ENCODE measurements around the gene MUC5B.
"Not testable (repeated sequence)": the region's sequence is repeated elsewhere in the genome, so short reads cannot be mapped to it uniquely, and the experiment has no call there.

The MUC5B gene

DNA sequence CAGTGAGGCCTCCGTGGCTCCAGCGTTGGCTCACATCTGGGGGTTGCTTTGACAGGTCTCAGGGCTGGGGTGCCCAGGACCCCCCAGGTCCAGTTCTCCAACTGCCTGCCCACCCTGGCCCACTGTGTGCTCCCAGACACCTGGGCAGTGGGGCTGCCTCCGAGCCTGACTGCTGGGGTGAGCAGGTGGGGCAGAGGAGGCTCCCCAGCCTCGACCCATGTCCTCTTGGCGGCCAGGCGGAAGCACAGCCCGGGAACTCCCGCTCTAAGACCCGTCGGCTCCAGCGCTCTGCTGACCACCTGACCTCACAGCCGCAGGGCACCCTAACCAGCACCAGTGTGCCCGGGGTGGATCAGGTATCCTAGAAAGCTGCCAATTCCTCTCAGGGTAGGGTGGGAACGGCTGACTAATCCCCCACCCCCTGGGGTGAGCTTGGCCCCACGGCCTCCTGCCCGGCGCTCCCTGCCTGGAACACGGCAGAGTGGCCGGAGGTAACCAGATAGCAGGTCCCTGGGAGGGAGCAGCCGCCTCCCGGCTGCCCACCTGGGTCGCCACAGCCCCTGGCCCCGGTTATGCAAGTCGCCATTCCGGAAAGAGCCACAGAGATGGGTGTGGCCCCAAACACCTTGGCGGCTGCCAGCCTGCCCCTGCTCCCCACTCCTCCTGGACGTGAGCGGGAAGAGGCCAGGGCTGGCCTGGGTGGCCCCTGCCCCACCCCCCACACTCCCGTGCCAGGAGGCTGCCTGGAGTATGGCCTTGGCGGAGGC, 19.2 kb upstream of the MUC5B start:
- no peak for DNase-seq

GRCh38 chr11:1204381-1205101, 18.3 kb upstream of the MUC5B start:
- DNase-seq: no peak

GRCh38 chr11:1205121-1205986, 17.5 kb upstream of the MUC5B start:
- no peak for DNase-seq

GRCh38 chr11:1205987-1206331, 16.9 kb upstream of the MUC5B start:
- no peak for DNase-seq

DNA sequence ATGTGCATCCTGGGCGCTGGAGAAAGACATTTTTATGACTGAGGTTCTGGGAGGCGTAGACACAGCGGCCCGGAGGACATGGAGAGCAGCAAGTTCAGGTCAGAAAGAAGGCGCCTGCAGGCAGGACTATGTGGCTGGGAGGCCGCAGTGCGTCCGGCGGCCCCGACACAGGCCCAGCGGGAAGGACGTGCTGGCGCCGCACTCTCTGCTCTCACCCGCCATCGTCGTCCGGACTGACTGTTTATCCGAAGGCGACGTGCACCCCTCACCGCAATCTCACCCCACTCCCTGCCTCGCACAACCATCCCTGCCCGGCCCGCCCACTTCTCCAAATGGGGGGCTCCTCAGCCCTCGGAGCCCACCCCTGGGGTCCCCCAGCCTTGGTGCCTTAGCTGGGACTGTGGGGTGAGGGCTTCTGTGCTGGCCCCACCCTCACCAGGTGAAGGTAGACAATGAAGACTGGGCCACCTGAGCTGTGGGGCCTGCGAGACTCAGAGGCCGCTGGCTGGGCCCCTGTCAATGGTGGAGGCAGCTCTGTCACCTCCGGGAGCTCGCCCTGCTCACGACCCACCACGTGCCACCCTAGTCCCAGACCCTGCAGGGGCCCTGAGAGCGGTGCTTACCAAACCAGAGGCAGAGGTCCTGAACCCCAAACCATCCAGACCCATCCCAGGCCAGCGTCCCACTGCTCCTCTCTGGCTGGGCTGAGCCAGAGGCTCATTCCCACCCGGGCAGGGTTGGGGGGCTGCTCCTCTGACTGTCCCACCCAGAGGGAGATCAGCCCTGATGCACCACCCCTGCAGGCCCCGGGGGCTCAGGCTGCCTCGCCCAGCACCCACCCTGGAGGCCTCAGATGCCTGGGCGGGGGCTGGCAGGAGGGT, 16.2 kb upstream of the MUC5B start:
- no peak for DNase-seq

GRCh38 chr11:1207401-1208143, 15.3 kb upstream of the MUC5B start:
- no peak for DNase-seq

DNA sequence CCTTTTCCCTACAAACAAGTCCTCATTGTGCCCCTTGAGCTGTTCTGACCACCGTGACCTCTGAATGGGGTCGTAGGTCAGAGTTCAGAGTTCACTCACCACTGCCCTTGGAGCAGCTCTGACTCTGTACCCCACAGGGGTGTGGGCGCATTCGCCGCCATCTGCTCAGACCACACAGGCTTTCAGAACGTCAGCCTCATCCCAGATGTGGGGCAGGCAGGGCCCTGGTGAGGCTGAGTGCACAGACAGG, 14.8 kb upstream of the MUC5B start:
- no peak for DNase-seq

- DNase-seq: no peak
Measured at GRCh38 chr11:1208394-1209261, 14.2 kb upstream of the MUC5B start.

GRCh38 chr11:1209371-1210057, 13.4 kb upstream of the MUC5B start:
- no peak for DNase-seq

DNA sequence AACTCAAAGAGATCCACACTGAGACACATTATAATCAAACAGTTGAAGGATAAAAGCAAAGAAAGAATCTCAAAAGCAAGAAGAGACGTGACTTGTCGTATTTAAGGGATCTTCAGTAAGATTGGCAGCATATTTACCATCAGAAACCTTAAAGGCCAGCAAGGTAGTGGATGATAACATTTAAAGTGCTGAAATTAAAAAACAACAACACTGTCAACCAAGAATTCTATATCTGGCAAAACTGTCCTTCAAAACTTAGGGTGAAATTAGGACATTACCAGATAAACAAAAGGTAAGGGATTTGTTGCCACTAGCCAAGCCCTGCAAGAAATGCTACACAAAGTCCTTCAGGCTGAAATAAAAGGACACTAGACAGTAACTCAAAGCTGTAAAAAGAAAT, 11.0 kb upstream of the MUC5B start:
- DNase-seq: no peak

- not testable (repeated sequence) for DNase-seq
Measured at GRCh38 chr11:1215826-1216225, 7.0 kb upstream of the MUC5B start.

- no peak for DNase-seq
Measured at GRCh38 chr11:1217151-1217550, 5.7 kb upstream of the MUC5B start.

DNA sequence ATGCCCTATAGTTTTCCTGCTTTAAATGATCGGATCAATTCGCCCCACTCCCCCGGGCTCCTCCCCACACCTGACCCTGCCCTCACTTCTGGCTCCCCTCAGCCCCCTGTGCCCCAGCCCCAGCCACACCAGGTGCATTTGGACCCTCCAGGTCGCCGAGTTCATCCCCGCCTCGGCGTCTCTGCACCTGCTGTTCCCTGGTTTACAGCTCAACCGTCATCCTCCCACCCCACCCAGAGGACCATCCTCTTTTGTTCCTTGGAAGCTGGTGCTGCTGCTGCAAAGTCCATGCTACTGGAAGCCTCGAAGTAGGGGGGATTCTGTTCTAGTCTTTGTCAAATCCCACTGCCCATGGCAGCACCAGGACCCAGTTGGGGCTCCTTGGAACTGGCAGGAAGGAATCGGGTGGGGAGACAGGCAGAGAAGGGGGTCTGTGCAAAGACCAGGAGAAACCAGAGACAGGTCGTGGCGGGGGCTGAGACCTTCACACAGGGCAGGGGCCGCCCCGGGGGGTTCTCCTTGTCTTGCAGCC, 4.5 kb upstream of the MUC5B start:
- DNase-seq: no peak

GRCh38 chr11:1218788-1219445, 3.9 kb upstream of the MUC5B start:
- no peak for DNase-seq

- DNase-seq: no peak
Measured at GRCh38 chr11:1219446-1219833, 3.4 kb upstream of the MUC5B start.

- no peak for DNase-seq
Measured at GRCh38 chr11:1219834-1220815, 2.7 kb upstream of the MUC5B start.

- DNase-seq: no peak
Measured at GRCh38 chr11:1220941-1221721, 1.7 kb upstream of the MUC5B start.

DNA sequence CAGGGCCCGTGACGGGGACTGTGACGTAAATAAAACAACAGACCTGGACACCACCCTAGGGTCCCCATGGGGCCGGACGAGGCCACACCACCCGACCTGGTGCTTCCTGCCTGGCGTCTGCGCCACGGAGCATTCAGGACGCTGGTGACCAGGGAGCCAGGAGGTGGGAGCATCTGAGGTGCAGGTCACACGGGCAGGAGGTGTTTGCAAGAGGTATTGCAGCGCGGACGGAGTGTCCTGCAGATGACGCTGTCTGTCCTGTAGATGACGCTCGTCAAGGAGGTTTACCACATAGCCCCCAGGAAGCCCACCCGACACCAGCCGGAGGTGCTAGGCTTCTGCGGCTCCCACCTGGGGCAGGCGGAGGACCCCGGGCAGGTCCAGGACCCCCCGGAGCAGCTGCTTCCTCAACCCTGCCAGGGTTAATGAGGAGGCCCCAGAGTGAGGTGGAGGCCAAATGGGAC, 986 bp upstream of the MUC5B start:
- DNase-seq: no peak
